IPS DF 4.7 (cell line): ENCODE data around the gene SLC24A4.

Experiments
- DNase-seq: peaks from one replicate; pipeline ENCODE4 v3.0.0-alpha.2; 2013; ENCODE audit warnings: low spot score; ENCODE audit errors: extremely low read depth

SLC24A4 gene, protein sequence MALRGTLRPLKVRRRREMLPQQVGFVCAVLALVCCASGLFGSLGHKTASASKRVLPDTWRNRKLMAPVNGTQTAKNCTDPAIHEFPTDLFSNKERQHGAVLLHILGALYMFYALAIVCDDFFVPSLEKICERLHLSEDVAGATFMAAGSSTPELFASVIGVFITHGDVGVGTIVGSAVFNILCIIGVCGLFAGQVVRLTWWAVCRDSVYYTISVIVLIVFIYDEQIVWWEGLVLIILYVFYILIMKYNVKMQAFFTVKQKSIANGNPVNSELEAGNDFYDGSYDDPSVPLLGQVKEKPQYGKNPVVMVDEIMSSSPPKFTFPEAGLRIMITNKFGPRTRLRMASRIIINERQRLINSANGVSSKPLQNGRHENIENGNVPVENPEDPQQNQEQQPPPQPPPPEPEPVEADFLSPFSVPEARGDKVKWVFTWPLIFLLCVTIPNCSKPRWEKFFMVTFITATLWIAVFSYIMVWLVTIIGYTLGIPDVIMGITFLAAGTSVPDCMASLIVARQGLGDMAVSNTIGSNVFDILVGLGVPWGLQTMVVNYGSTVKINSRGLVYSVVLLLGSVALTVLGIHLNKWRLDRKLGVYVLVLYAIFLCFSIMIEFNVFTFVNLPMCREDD

DNA sequence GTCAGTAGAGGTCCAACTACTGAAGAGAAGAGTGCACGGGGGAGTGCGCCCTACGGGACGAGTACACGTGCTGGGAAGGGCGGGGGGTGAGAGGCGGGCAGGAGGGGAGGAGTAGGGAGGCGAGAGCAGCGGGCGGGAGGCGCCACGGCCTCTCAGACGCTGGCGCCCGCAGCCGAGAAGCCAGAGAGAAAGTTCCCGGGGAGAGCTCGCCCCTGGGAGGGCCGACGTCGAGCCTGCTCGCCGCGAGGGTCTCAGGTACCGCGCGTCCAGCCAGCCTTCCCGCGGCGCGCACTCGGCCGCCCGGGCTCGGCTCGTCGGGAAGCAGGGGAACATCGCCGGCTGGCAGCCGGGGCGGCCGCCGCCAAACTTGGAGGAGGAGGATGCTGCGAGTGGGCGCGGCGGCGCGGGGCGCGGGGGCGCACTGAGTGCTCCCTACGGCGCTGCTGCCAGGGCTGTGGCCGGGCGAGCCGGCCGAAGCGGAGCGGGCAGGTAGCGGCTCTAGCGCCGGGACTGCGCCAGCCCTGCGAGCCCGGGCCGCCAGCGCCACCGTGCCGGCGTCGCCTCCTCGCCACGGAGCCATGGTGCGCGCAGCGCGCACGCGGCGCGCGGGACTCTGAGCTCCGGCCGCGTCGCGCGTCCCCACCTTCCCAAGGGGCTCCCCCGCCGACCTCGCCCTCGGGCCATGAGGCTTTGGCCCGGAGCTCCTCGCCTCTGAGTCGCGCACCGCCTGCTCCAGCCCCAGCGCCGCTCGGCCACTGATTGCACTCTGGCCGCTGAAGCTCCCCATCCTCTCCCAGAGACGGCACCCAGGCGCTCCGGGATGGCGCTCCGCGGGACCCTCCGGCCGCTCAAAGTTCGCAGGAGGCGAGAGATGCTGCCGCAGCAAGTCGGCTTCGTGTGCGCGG lies at the start of gene SLC24A4:
SLC24A4 (plus strand) TSS at position 155 of the 905 bp plus-strand sequence; CDS start at position 821, 666 bp downstream.
- no peak for DNase-seq

DNA sequence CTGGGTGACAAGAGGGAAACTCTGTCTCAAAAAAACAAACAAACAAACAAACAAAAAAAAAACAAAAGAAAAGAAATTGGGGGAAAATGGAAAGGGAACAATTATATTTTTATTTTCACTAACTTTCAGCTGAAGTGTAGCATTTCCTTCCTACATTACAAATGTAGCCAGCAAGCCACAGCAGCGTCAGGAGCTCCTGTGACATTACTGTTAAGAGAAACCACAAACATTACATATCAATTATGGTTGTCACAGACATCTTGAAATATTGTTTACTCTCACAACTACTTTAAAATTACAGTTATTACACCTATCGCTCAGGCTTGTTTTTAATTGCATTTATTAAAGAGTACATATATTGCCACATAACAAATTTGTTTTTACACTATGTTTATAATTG lies 49.8 kb upstream of the SLC24A4 start:
- DNase-seq = no peak

DNA sequence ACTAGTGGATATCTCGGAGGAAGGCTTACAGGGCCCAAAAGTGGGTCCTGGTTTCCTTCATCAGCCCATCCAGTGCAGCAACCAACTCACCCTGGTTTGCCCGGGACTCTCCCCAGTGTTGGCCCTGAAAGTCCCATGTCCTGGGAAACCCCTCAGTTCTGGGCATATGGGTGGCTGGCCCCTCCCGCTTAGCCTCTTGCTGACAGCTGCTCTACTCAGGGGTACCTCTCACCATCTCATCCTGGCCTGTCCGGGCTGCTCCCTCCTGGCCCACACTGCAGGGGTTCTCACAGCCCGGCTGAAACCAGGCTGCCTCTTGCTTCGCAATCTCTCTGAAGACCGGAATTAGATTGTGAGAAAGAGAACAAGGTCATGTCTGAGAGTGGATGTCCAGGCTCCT lies 48.9 kb upstream of the SLC24A4 start:
- no peak for DNase-seq

DNA sequence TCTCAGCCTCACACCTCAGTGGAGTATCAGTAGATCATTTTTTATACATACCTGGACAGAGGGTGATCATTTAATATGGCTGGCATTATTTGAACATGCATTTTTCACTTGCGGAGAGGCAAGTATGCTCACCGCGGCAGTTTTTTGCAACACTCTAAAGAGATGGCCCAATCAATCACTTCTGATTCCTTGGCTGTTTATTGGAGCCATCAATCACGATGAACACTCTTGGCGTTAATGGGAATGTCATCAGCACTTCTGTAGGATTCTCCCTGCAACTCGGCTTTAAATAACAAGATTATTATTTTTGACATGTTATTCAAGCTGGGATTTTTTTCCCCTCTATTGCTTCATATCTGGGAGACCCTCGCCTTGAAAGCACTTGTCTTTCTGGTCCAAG lies 46.9 kb upstream of the SLC24A4 start:
- no peak for DNase-seq

DNA sequence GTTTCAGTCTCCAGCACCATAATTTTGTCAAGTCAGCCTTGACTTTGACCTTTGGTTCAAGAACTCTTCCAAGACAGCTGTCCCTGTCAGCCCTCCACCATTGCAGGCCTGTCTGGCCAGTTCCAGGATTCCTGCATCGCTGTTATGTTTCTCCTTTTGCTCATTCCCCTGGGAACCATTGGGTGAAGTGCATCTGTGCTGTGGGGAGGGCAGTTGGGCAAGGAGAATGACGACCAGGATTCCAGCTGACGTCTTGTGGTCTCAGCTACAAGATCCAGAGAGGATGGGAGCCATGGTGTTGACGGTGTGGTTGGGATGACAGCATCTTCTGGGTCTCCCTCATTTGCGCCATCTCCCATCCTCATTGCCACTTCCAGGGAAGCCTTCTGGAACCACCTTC lies 45.9 kb upstream of the SLC24A4 start:
- no peak for DNase-seq

DNA sequence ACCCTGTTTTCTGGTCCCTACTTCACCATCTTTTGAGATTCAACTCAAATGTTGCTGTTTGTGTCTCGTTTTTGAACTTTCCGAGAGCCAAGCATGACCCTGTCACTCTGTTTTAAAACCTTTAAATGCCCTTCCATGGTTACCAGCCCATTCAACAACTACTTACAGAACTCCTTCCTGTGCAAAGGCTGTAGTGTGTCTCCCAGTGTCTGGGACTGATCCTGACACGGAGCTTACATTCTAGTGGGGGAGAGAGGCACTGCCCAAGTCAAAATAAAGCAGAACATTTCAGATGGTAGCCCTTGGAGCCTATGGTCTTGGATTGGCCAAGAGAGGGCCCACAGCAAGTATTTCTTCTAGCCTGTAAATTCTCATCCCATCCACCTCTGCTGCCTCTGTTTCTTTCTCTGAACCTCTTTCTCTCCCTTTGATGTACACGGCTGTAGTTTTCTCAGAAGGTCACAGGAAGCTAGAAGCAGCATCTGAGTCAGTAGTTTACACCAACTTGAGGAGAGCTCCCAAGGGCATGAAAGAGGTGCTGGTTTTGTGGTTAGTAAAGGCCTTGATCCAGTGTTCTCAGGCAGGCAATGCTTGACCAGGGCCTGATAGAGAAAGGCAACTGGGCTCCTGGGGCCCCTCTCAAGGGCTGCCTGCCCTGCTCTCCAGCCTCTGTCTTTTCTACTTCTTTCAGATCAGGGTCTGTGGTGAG lies 42.3 kb upstream of the SLC24A4 start:
- no peak for DNase-seq

DNA sequence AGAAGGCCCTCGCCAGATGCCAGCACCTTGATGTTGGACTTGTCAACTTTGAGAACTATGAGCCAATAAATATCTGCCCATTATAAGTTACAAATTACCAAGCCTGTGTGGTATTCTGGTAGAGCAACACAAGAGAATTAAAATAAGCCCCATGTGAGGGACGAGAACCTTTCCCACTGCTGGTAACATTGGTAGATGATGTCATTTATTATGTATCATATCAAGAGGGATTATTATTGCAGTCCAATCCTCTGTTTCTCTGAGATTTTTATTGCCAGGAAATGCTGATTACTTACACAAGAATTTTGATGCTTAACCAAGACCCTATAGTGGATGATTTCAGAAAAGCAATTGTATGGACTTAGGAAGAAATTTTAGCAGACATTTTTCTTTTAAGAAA lies 40.3 kb upstream of the SLC24A4 start:
- no peak for DNase-seq

DNA sequence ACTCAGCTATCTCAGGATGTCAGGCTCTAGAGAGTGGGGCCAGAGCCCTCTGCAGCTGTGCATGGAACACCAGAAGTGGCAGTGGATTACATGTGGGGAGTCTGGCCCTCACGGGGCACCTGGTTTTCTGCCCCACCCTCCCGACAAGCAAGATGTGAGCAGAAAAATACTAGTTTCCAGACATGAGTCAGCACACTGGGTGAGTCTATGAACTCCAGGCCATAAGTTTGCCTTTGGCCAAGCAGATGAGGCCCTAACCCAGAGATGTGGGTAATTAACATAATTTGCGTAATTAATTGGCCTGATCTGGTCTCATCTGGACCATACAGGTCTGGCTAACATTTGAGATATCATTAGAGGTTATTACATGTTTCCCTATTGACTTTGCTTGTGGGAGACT lies 37.7 kb upstream of the SLC24A4 start:
- no peak for DNase-seq

DNA sequence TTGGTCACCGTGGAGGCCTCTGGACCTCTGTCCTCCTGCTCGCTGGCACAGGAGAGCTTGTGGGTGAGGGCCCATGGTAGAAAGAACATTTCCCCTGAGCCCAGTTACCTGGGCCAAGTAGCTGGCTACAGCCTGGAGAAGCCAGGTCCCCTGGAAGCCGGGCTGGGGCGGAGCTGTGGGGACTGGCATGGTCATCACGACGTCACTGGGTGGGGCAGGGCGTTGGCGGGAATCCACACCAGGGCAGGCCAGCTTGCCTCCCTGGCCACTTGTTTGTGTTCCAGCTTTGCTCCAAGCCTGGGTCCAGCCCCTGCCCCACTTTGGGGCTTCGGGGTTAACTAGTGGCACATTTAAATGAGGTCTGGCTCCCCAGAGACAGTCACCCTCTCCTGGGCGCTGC lies 35.0 kb upstream of the SLC24A4 start:
- DNase-seq = no peak

DNA sequence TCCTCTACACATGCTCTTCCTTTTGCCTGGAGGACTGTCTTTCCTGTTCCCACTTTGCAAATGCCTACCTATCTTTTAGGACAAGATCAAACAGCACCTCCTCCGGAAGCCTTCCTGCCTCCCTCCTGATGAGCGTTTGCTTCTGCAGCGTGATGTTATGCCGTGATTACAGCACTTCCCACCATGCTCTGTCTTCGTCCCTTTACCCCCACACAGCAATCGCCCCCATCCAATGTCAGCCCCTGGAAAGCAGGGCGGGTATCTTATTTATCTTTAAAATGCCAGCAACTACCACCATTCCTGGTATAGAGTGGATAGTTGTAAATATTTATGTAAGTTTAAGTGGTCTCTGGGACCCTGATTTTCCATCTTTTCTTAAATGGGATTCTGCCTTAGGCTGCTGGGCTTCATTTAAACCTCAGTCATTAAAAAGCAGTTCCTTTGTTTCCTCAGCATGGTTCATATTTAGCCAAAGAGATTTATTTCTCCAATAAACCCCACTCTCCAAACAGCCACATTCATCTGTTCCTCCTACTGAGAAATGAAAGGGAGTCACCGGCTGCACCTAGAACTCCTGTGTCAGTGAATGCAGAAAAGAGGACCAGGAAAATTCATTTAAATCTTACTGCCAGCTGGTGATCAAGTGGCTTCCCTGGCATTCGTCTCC lies 33.8 kb upstream of the SLC24A4 start:
- no peak for DNase-seq

DNA sequence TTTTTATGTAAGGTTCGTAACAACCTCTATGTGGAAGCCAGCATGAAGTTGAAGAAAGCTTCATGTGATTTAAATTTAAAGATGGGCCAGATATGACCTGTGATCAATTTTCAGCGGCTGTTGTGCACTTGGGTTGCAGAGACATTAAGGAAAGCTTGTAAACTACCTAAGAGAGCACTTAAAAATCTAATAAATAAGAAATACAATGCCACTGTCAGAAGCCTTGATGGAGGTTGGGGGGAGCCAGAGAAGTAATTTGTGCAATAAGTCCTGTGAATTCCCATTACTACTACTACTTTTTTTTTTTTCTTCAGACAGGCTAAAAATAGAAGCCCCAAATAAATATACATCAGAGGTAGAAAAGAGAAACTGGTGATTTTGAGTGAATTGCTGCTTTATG lies 30.3 kb upstream of the SLC24A4 start:
- no peak for DNase-seq

DNA sequence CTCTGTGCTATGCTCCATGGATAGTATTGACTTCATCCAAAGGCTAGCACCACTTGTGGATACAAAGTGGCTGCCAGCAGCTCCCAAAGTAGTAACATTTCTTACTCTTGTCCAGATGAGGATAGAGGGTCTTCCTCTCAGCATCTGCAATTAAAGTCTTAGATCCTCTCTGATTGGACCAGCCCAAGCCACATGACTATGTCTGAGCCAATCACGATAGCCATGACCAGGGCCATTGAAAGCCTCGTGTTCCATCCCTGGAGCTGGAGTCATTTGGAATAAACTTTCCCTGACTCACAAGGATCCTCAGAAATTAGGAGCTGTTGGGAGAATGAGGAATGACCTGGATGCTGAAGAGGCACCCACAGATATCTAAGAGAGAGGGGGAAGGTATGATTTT lies 28.5 kb upstream of the SLC24A4 start:
- DNase-seq = no peak

DNA sequence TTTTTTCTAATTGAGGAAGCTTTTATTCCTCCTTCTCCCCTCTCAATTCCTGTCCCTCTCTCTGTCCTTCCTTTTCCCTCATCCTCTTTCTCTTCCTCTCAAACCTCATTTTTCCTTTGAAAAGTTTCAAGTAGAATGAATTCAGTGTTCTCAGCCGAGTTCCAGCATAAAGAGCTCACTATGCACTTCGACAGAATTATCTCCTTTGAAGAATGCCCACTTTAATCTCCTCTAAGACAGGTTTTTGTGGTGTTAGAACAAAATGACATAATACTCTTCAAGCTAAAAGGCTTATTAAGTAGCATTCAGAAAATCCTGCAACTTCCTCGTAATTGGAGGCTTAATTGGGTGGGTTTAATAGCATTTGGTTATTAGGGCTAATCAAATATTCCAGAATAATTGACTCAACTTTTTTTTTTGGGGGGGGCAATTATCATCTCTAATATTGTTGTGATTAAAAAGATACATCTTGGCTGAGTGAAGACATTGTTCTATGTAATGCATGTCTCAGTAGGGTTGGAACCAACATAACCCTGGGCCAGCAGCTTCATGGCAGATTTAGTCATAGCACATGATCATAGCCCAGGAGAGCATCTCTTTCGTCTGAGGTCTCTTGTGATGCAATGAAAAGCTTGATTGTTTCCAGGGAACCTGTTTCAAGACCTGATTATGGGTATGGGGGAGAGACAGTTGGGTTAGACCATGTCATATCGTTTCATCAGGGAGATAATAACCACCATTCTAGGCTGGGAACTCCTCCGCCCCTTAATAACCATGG lies 25.0 kb upstream of the SLC24A4 start:
- no peak for DNase-seq

DNA sequence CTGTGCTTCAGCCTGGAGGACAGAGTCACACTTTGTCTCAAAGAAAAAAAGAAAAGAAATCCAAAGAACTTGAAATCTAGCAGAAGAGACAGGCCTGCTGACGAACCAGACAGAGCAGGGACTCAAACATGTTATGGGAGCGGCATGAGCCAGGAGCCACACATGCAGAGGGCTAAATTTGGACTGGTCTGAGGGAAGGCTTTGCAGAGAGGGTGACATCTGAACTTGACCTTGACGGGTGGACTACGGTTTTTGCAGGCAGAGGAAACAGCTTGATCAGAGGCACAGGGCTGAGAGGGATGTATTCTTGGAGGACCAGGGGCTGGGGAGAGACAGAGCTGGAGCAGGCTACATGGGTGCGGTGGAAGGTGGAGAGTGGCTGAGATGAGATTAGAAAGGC lies 20.5 kb upstream of the SLC24A4 start:
- DNase-seq = no peak

DNA sequence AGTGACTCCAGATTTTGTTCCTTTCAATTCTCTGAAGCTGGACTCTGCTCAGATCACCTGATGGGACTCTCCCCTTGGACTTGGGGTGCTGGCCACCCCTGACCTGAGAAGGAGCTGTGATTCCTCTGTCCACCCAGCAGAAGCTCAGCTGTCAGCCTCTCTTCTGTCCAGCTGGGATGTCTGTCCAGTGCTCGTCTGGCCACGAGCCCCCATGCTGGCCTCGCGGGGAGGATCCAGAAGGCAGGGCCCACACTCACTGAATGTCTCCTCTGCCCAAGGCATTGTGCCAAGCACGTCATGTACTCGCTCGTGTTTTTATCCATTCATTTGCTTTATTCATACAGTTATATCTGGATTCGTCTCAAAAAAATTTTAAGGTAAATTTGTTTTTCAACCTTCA lies 14.2 kb upstream of the SLC24A4 start:
- DNase-seq = no peak

DNA sequence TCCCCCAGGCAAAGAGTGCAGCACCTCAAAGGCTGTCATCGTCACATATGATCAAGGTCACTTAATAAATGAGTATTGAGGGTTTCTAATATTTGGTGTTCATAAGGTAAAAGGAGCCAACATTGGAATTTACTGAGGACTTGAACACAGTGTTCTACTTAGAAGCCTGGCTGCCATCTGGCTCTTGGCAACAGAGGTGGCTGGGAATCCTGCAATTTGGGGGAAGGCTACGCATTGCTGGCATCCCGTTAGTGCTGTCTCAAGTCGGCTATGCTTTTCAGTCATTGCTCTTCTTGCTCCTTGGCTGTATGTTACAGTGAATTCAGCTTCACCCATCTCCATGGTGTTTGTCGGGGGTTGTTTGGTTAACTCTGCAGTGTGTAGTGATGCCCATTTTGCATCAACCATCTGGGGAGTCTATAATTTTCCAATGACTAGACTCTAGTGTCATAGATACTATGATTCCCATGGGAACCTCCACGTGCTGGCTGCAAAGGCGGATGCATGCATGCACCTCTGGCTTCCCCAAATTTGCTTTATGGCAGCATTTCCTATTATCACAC lies 12.9 kb upstream of the SLC24A4 start:
- no peak for DNase-seq

DNA sequence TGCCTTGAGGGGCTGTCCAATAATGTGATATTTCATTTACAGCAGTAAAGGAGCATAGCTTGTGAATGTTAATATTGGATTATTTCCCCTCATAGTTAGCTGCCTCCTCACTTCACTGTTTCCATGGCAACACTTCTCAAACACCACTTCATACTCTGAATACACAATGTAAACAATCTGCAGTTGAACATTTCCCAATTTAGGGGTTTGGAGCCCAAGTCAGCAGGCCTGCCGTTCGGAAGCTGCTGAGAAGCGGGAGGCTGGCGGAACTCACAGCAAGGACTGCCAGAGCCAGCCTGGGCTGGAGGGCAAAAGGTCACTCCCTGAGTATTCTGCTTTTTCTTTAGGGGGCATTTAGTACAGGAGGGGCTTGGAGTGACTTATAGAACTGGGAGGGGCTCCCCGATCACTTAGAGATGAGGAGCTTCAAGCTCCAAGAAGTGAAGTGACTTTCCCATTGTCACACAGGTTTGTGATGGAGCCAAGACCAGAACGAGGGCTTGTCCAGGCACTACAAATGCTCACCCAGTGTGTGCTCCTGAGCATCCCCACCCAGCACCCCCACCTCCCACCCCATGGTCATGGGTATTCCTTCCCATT lies 12.1 kb upstream of the SLC24A4 start:
- DNase-seq = no peak

DNA sequence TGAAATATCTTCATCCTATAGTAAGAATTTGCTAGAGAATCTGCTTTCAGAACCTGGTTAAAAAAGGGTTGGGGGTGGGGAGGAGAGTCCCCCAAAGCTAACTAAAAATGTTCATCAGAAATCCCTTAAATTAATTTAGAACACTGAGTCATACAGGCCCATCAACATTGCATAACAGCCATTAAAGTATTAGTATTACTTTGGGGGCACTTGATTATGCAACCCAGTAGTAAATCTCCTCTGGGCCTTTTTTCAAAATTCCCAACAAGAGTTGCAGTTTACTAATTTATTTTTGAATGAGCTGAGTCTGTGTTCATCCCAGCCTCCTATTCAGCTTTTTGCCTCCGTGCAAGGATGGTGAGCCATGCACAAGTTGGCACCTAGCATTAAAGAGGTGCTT lies 8.8 kb upstream of the SLC24A4 start:
- no peak for DNase-seq

DNA sequence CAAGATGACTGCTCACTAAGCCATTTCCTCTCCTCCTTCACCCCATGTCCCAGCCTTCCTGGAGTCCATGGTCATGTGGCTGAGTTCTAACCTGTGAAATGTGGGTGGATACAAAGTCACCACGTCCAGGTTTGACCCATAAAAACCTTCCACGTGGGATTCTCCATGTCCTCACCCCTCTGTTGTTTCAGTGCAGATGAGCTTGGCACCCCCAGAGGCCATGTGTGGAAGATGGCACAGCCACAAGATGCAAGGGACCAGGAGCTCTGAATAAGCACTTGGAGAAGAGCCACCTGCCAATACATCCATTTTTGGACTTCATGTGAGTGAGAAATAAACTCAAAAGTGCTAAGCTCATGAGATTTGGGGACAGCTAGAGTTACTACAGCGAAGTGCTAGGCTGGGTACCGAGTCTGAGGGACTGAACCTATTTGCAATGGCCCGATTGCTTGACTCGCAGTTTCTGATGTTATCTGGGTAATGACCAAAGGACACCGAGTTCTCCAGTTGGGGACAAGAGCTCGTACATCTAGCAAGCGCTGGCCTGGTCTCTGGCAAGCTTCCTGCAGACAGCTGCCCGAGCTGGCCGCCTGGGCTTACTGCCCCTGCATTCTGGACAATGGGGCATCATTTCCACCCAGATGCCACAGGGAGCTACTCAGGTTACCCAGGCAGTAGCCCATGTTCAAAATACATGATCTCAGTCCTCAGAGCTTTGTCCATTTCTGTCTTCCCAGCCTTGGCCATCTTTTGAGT lies 7.7 kb upstream of the SLC24A4 start:
- DNase-seq = no peak
